ENCODE data around the gene ZNF665. TPM values are rescaled to one million over a fixed set of nuclear protein-coding genes. Genes with fewer than 3 reads are reported as not detected.

The ZNF665 gene
- total and polyA plus RNA-seq, 4 donors, result 0.09 to 1.0 (median 0.40) TPM

- TF ChIP-seq RXRA (IDR thresholded peaks at IDR 0.05) (no peak), EGR1 (IDR thresholded peaks at IDR 0.05; ENCODE audit: low read depth in 2 of 2) (no peak), HNF4A (conservative IDR thresholded peaks at IDR 0.05) (no peak), TAF1 (conservative IDR thresholded peaks at IDR 0.05) (no peak), MAX (IDR thresholded peaks at IDR 0.05) (no peak), HNF4G (IDR thresholded peaks at IDR 0.05) (no peak), YY1 (IDR thresholded peaks at IDR 0.05) (no peak), ATF3 (IDR thresholded peaks at IDR 0.05) (no peak), NR2F2 (IDR thresholded peaks at IDR 0.05) (no peak), FOXA2 (IDR thresholded peaks at IDR 0.05) (no peak), FOXA1 (IDR thresholded peaks at IDR 0.05) (no peak), ZBTB33 (IDR thresholded peaks at IDR 0.05) (no peak), GABPA (IDR thresholded peaks at IDR 0.05 in 1 of 2, conservative IDR thresholded peaks at IDR 0.05 in 1 of 2) (no peak), SP1 (IDR thresholded peaks at IDR 0.05) (no peak), JUND (IDR thresholded peaks at IDR 0.05) (no peak), RAD21 (IDR thresholded peaks at IDR 0.05) (no peak), REST (IDR thresholded peaks at IDR 0.05) (no peak)
- TF ChIP-seq, protein P1, sequence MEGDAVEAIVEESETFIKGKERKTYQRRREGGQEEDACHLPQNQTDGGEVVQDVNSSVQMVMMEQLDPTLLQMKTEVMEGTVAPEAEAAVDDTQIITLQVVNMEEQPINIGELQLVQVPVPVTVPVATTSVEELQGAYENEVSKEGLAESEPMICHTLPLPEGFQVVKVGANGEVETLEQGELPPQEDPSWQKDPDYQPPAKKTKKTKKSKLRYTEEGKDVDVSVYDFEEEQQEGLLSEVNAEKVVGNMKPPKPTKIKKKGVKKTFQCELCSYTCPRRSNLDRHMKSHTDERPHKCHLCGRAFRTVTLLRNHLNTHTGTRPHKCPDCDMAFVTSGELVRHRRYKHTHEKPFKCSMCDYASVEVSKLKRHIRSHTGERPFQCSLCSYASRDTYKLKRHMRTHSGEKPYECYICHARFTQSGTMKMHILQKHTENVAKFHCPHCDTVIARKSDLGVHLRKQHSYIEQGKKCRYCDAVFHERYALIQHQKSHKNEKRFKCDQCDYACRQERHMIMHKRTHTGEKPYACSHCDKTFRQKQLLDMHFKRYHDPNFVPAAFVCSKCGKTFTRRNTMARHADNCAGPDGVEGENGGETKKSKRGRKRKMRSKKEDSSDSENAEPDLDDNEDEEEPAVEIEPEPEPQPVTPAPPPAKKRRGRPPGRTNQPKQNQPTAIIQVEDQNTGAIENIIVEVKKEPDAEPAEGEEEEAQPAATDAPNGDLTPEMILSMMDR (IDR thresholded peaks at IDR 0.05; ENCODE audit: low read depth, low read length, missing input control), result no peak
- DNase-seq (ENCODE audit: low spot score), result no peak
- Histone ChIP-seq H3K4me3 (ENCODE audit: low read depth in 1 of 3, low read length in 3 of 3) (peak overlapping the region in 1 of 3 donors; percentile 41), H3K4me1 (ENCODE audit: control insufficient read depth in 4 of 4, insufficient read depth in 4 of 4, low read length in 3 of 4) (no peaks in the 10 kb centered on the region), H3K36me3 (ENCODE audit: control insufficient read depth in 4 of 4, insufficient read depth in 3 of 4, low read depth in 1 of 4, low read length in 3 of 4) (peaks cover 2 to 9% (median 4%) of the 10 kb centered on the region in 4 donors), H3K9me3 (ENCODE audit: control insufficient read depth in 4 of 4, low read length in 3 of 4) (peaks cover 17 to 31% (median 24%) of the 10 kb centered on the region in 4 donors), H3K9ac (ENCODE audit: low read depth in 1 of 2, low read length in 2 of 2) (no peak overlapping the region), H3K27ac (ENCODE audit: low read depth in 1 of 2, low read length in 2 of 2) (no peak overlapping the region), H3K27me3 (ENCODE audit: control insufficient read depth in 4 of 4, insufficient read depth in 4 of 4, low read length in 3 of 4) (no peaks in the 10 kb centered on the region)
These were observed 45.5 kb downstream of the ZNF665 start for GRCh38 chr19:53147645-53148044.

Data from liver (tissue), 9 donors.